ENCODE data around the gene TSC22D4. TPM values are rescaled to one million over a fixed set of nuclear protein-coding genes. Genes with fewer than 3 reads are reported as not detected.
"Not testable (repeated sequence)": the region's sequence is repeated elsewhere in the genome, so short reads cannot be mapped to it uniquely, and the experiment has no call there.

TSC22D4 gene
- total RNA-seq (10 to 100 TPM in 1 of 2 donors, 1 to 10 TPM in 1; 6.9 to 21.2 TPM), polyA plus RNA-seq (10 to 100 TPM in 1 of 2 donors, 1 to 10 TPM in 1; 5.5 to 15.9 TPM)

DNA sequence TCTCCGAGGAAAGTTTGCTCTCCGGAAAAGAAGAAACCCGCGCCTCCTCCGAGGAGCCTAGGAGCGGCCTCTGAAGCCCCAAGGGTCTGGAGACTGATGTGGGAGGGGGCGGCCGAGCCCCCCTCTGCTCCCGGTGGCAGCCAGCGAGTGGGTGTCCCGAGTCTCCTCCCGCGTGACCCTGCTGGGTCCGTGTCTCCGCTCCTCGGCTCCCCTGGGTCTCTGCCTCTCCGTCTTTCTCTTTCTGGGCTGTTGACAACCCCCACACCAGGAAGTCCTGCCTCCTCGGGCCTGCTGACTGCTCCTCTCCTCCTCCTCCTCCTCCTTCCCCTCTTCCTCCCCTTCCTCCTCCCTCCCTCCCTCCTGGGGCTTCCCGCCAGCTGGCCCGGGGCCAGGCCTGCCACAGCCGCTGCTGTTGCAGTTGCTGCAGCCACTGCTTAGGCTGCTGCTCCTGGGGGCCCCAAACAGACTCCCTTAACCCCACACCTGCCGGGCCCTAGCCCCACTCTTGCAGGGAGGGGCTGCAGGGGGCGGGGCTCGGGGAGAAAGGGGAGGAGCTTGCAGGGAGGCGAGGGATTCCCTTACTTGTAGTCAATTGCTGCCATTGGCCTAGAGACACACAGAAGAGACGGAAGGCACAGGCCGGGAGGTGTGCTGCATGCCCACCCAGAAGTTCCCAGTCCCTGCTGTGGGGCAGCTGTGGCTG, at the start of gene TSC22D4:
Gene TSC22D4, minus strand, starts transcription at position 257 of the 703 bp plus-strand sequence. CDS start 1,176 bp downstream, outside the sequence.
- DNase-seq (ENCODE audit: low spot score): peak; percentile 97
- Histone ChIP-seq H3K4me1 (ENCODE audit: control insufficient read depth in 4 of 4, insufficient read depth in 4 of 4, low read length in 3 of 4) (peaks cover 0 to 31% (median 15%) of the 10 kb centered on the region in 4 donors), H3K9ac (ENCODE audit: low read depth in 1 of 2, low read length in 2 of 2) (peak within 1 kb of the TSS; percentile 76 to 90), H3K36me3 (ENCODE audit: control insufficient read depth in 4 of 4, insufficient read depth in 3 of 4, low read depth in 1 of 4, low read length in 3 of 4) (peaks cover 0 to 5% (median 2%) of the 10 kb centered on the region in 4 donors), H3K27ac (ENCODE audit: low read depth in 1 of 2, low read length in 2 of 2) (peak within 1 kb of the TSS; percentile 84 to 90), H3K27me3 (ENCODE audit: control insufficient read depth in 4 of 4, insufficient read depth in 4 of 4, low read length in 3 of 4) (no peaks in the 10 kb centered on the region), H3K9me3 (ENCODE audit: control insufficient read depth in 4 of 4, low read length in 3 of 4) (no peaks in the 10 kb centered on the region), H3K4me3 (ENCODE audit: low read depth in 1 of 3, low read length in 3 of 3) (peak within 1 kb of the TSS; percentile 76 to 96 (median 86))
- TF ChIP-seq TAF1 (conservative IDR thresholded peaks at IDR 0.05) (no peak), YY1 (IDR thresholded peaks at IDR 0.05) (no peak), EGR1 (IDR thresholded peaks at IDR 0.05; ENCODE audit: low read depth in 2 of 2) (peak in 1 of 2 donors; percentile 48), GABPA (IDR thresholded peaks at IDR 0.05 in 1 of 2, conservative IDR thresholded peaks at IDR 0.05 in 1 of 2) (peak in 1 of 2 donors; percentile 70), RAD21 (IDR thresholded peaks at IDR 0.05) (peak; percentile 20 to 54), HNF4A (conservative IDR thresholded peaks at IDR 0.05) (no peak), FOXA2 (IDR thresholded peaks at IDR 0.05) (no peak), RXRA (IDR thresholded peaks at IDR 0.05) (no peak), HNF4G (IDR thresholded peaks at IDR 0.05) (no peak), SP1 (IDR thresholded peaks at IDR 0.05) (peak; percentile 59), NR2F2 (IDR thresholded peaks at IDR 0.05) (peak; percentile 38)
- TF ChIP-seq, protein P1, sequence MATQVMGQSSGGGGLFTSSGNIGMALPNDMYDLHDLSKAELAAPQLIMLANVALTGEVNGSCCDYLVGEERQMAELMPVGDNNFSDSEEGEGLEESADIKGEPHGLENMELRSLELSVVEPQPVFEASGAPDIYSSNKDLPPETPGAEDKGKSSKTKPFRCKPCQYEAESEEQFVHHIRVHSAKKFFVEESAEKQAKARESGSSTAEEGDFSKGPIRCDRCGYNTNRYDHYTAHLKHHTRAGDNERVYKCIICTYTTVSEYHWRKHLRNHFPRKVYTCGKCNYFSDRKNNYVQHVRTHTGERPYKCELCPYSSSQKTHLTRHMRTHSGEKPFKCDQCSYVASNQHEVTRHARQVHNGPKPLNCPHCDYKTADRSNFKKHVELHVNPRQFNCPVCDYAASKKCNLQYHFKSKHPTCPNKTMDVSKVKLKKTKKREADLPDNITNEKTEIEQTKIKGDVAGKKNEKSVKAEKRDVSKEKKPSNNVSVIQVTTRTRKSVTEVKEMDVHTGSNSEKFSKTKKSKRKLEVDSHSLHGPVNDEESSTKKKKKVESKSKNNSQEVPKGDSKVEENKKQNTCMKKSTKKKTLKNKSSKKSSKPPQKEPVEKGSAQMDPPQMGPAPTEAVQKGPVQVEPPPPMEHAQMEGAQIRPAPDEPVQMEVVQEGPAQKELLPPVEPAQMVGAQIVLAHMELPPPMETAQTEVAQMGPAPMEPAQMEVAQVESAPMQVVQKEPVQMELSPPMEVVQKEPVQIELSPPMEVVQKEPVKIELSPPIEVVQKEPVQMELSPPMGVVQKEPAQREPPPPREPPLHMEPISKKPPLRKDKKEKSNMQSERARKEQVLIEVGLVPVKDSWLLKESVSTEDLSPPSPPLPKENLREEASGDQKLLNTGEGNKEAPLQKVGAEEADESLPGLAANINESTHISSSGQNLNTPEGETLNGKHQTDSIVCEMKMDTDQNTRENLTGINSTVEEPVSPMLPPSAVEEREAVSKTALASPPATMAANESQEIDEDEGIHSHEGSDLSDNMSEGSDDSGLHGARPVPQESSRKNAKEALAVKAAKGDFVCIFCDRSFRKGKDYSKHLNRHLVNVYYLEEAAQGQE (IDR thresholded peaks at IDR 0.05): no peak
- TF ChIP-seq, protein P2, sequence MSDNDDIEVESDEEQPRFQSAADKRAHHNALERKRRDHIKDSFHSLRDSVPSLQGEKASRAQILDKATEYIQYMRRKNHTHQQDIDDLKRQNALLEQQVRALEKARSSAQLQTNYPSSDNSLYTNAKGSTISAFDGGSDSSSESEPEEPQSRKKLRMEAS (IDR thresholded peaks at IDR 0.05): peak; percentile 69
- 1% methylated on average over 27 of the region's 27 CpGs for WGBS

DNA sequence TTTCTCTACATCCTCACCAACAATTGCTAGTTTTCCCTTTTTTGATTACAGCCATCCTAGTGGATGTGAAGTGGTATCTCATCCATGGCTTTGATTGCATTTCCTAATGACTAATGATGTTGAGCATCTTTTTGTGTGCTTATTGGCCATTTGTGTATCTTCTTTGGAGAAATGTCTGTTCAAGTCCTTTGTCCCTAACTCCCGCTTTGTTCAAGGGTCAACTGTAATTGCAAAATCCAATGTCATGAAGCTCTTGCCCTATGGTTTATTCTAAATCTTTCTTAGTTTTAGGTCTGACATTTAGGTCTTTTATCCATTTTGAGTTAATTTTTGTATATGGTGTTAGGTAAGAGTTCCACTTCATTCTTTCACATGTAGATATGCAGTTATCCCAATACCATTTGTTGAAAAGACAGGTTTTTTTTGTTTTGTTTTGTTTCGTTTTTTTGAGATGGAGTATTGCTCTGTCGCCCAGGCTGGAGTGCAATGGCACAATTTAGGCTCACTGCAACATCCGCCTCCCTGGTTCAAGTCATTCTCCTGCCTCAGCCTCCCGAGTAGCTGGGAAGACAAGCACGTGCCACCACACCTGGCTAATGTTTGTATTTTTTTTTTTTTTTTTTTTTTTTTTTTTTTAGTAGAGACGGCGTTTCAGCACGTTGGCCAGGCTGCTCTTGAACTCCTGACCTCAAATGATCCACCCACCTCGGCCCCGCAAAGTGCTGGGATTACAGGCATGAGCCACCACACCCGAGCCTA, 49.3 kb upstream of the TSC22D4 start:
- not testable (repeated sequence) for DNase-seq (ENCODE audit: low spot score); H3K9me3 ChIP-seq (ENCODE audit: control insufficient read depth in 4 of 4, low read length in 3 of 4); H3K27me3 ChIP-seq (ENCODE audit: control insufficient read depth in 4 of 4, insufficient read depth in 4 of 4, low read length in 3 of 4); H3K4me1 ChIP-seq (ENCODE audit: control insufficient read depth in 4 of 4, insufficient read depth in 4 of 4, low read length in 3 of 4); H3K27ac ChIP-seq (ENCODE audit: low read depth in 1 of 2, low read length in 2 of 2); H3K9ac ChIP-seq (ENCODE audit: low read depth in 1 of 2, low read length in 2 of 2); H3K36me3 ChIP-seq (ENCODE audit: control insufficient read depth in 4 of 4, insufficient read depth in 3 of 4, low read depth in 1 of 4, low read length in 3 of 4); H3K4me3 ChIP-seq (ENCODE audit: low read depth in 1 of 3, low read length in 3 of 3)
- TF ChIP-seq HNF4A (conservative IDR thresholded peaks at IDR 0.05): peak in 1 of 2 donors; percentile 45
- WGBS: 39% methylated on average over 12 of the region's 12 CpGs

GRCh38 chr7:100523192-100523591, 44.2 kb upstream of the TSC22D4 start:
- not testable (repeated sequence) for DNase-seq (ENCODE audit: low spot score); H3K27ac ChIP-seq (ENCODE audit: low read depth in 1 of 2, low read length in 2 of 2); H3K9me3 ChIP-seq (ENCODE audit: control insufficient read depth in 4 of 4, low read length in 3 of 4); H3K4me3 ChIP-seq (ENCODE audit: low read depth in 1 of 3, low read length in 3 of 3); H3K27me3 ChIP-seq (ENCODE audit: control insufficient read depth in 4 of 4, insufficient read depth in 4 of 4, low read length in 3 of 4); H3K4me1 ChIP-seq (ENCODE audit: control insufficient read depth in 4 of 4, insufficient read depth in 4 of 4, low read length in 3 of 4); H3K36me3 ChIP-seq (ENCODE audit: control insufficient read depth in 4 of 4, insufficient read depth in 3 of 4, low read depth in 1 of 4, low read length in 3 of 4); H3K9ac ChIP-seq (ENCODE audit: low read depth in 1 of 2, low read length in 2 of 2)
- 95% methylated on average over 33 of the region's 34 CpGs for WGBS

DNA sequence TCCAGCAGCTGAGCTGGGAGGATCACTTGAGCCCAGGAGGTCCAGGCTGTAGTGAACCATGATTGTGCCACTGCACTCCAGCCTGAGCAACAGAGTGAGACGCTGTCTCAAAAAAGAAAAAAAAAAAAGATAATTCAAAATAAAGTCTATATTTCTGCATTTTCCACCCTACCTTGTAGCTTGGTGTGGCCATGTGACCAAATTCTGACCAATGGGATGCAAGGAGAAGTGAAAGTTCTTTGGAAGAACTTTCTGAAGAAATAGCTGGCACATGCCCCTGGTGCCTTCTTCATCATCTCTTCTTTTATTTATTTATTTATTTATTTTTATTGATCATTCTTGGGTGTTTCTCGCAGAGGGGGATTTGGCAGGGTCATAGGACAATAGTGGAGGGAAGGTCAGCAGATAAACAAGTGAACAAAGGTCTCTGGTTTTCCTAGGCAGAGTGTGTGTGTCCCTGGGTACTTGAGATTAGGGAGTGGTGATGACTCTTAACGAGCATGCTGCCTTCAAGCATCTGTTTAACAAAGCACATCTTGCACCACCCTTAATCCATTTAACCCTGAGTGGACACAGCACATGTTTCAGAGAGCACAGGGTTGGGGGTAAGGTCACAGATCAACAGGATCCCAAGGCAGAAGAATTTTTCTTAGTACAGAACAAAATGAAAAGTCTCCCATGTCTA, 43.0 kb upstream of the TSC22D4 start:
- WGBS: 55% methylated on average over 2 of the region's 3 CpGs
- not testable (repeated sequence) for H3K9ac ChIP-seq (ENCODE audit: low read depth in 1 of 2, low read length in 2 of 2)

More for the DNA sequence above, 43.0 kb upstream of the TSC22D4 start:
- H3K27ac ChIP-seq (ENCODE audit: low read depth in 1 of 2, low read length in 2 of 2); H3K4me3 ChIP-seq (ENCODE audit: low read depth in 1 of 3, low read length in 3 of 3); H3K4me1 ChIP-seq (ENCODE audit: control insufficient read depth in 4 of 4, insufficient read depth in 4 of 4, low read length in 3 of 4); H3K36me3 ChIP-seq (ENCODE audit: control insufficient read depth in 4 of 4, insufficient read depth in 3 of 4, low read depth in 1 of 4, low read length in 3 of 4); H3K27me3 ChIP-seq (ENCODE audit: control insufficient read depth in 4 of 4, insufficient read depth in 4 of 4, low read length in 3 of 4); DNase-seq (ENCODE audit: low spot score); H3K9me3 ChIP-seq (ENCODE audit: control insufficient read depth in 4 of 4, low read length in 3 of 4): not testable (repeated sequence)

All from liver (tissue), 9 donors.